NCI-H748 (cell line): ENCODE measurements around the gene SCLT1.

Experiments used
- DNase-seq: peaks from one replicate; lab custom pipeline; 2025; ENCODE audit not compliant: unreplicated experiment; lab: John Stamatoyannopoulos, UW

SCLT1 gene

GRCh38 chr4:128961405-128961804, 131.9 kb downstream of the SCLT1 start:
- DNase-seq = no peak

DNA sequence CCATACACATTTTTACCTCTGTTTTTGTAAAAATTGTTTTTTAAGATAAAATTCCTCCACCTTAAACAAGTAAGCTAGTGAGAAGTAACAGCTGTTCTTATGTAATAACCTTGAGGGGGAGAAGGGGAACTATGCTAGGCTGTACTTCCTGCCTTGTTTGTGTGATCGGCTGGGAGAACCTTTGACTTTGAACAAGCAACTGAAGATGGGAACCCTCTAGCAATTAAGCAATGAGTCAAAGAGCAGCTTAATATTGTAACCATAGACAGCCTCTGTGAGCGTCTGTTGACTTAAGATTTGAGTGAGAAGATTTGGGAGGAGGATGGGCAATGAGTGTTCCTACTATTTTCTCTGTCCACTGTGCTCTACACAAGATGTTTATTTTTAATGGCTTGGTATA, 135.1 kb downstream of the SCLT1 start:
- no peak for DNase-seq

GRCh38 chr4:128957459-128957858, 135.9 kb downstream of the SCLT1 start:
- no peak for DNase-seq

DNA sequence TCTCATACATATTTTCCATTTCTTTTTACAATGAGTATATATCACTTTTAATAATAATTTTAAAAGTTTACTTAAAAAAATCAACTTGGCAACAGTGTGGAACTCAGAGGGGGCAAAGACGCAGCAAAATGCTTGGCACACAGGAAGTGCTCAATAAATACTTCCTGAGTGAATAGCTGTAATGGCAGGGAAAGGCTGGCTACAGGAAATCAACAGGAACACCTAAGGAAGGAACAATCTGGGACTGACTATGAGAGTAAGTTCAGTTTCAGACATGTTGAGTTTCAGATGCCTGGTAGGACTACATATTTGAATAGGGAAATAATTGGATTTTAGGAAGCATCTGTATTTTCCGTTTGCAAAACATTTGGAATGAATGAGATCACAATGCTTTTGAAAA, 137.6 kb downstream of the SCLT1 start:
- DNase-seq = no peak

GRCh38 chr4:128954941-128955340, 138.4 kb downstream of the SCLT1 start:
- DNase-seq = no peak

GRCh38 chr4:128951316-128951715, 142.0 kb downstream of the SCLT1 start:
- no peak for DNase-seq

- no peak for DNase-seq
Measured at GRCh38 chr4:128950796-128951195, 142.5 kb downstream of the SCLT1 start.

- DNase-seq = no peak
Measured at GRCh38 chr4:128946916-128947315, 146.4 kb downstream of the SCLT1 start.

GRCh38 chr4:128942607-128943006, 150.7 kb downstream of the SCLT1 start:
- DNase-seq = no peak

DNA sequence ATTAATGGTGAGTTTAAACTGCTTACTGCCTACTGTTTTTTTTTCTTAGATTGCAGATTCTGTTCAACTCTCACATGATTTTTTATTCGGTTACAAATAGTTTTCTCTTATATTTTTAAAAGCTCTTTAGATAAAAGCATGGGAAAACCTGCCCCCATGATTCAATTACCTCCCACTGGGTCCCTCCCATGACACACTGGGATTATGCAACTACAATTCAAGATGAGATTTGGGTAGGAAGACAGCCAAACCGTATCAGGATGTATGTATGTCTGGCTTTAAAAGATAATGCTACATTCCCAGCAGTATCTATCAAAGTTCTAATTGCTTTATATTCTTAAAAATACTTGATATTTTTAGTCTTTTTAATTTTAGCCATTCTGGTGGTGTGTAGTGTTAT, 152.4 kb downstream of the SCLT1 start:
- no peak for DNase-seq

- DNase-seq = no peak
Measured at GRCh38 chr4:128930051-128930450, 163.3 kb downstream of the SCLT1 start.

- no peak for DNase-seq
Measured at GRCh38 chr4:128924951-128925350, 168.4 kb downstream of the SCLT1 start.

DNA sequence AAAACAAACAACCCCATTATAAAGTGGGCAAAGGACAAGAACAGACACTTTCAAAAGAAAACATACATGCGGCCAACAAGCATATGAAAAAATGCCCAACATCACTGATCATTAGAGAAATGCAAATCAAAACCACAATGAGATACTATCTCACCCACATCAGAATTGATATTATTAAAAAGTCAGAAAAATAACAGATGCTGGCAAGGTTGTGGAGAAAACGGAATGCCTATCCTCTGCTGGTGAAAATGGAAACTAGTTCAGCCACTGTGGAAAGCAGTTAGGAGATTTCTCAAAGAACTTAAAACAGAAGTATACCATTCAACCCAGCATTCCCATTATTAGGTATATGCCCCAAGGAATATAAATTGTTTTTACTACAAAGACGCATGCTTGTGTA, 171.4 kb downstream of the SCLT1 start:
- no peak for DNase-seq

- DNase-seq = no peak
Measured at GRCh38 chr4:128917781-128918180, 175.6 kb downstream of the SCLT1 start.

DNA sequence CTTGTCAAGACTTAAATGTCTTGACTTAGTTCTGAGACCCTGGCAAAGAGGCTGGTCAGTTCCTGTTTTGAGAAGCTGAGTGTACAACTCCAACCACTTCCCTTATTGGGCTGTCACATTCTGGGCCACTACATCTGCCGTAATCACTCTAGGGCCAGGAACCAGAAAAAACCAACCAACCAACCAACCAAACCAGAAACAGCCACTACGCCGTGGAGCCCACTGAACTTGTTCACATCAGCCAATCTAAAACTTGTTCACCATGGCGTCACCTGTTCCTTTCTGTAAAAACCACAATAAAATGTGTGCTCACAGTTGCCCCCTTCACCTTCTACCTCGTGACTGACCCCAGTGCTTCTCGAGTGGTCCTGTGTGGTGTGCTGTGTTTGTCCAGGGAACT, 176.5 kb downstream of the SCLT1 start:
- no peak for DNase-seq

DNA sequence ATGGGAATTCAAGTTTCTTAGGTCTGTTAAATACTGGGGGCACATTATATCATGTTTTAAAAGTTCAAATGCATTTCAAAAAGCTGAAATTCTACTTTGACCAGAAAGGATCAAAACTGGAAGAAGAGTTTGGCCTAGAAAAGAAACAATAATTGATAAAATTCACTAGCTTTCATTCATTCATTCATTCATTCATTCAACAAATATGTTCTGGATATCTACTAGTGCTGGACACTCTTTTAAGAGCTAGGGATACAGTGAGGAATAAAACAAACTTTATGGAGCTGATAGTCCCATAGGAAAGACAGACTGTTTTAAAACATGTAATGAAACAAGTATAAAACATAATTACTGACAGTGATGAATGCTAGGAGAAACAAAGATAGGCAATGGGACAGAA, 177.8 kb downstream of the SCLT1 start:
- DNase-seq = no peak

GRCh38 chr4:128913228-128913627, 180.1 kb downstream of the SCLT1 start:
- no peak for DNase-seq

DNA sequence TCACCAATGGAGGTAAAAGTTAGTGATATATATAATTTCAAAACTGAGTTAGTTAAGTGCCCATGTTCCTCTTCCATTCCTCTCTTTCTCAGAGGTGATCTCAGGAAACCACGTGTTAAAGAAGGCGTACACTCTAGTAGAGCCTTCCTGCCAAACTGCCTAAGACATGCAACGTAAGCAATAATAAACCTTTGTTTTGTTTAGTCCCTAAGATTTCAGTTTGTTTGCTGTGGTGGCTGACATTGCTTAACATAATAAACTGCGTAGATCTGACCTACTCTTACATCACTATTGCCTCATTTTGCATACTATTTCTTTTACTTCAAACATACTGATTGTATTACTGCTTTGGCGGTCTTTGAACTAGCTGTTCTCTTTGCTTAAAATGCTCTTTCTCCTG, 184.6 kb downstream of the SCLT1 start:
- no peak for DNase-seq

- DNase-seq = no peak
Measured at GRCh38 chr4:128907981-128908380, 185.4 kb downstream of the SCLT1 start.

- no peak for DNase-seq
Measured at GRCh38 chr4:128906581-128906980, 186.8 kb downstream of the SCLT1 start.

- no peak for DNase-seq
Measured at GRCh38 chr4:128904821-128905220, 188.5 kb downstream of the SCLT1 start.

GRCh38 chr4:128880662-128881061, 212.7 kb downstream of the SCLT1 start:
- DNase-seq = no peak

GRCh38 chr4:128879971-128880370, 213.4 kb downstream of the SCLT1 start:
- no peak for DNase-seq

GRCh38 chr4:128879283-128879682, 214.1 kb downstream of the SCLT1 start:
- no peak for DNase-seq
